Central memory CD8-positive, alpha-beta T cell (primary cell): ENCODE measurements around the gene EP400.
"Not testable (repeated sequence)": the region's sequence is repeated elsewhere in the genome, so short reads cannot be mapped to it uniquely, and the experiment has no call there.

Experiments
- ATAC-seq: fragments of 150-1000 bp; cut with Tn5 transposase; replicated peaks from 2 replicates; pipeline ENCODE4 v1.10.0; 2022; ENCODE audit warnings: mild to moderate bottlenecking, moderate FRiP score, moderate number of reproducible peaks; ENCODE audit not compliant: poor library complexity, severe bottlenecking; ENCODE audit errors: extremely low read depth
- DNase-seq, 2 donors: peaks; one replicate each; pipeline ENCODE4 v3.0.0; 2021; ENCODE audit warnings: low spot score in 2 of 2
- H3K27ac Mint-ChIP-seq: one replicate; pipeline ENCODE4 v1.8.0; 2022; ENCODE audit warnings: low read depth, mild to moderate bottlenecking, moderate library complexity, mixed read lengths
- H3K27me3 Mint-ChIP-seq: one replicate; pipeline ENCODE4 v1.8.0; 2022; ENCODE audit warnings: mixed read lengths
- H3K36me3 Mint-ChIP-seq: one replicate; pipeline ENCODE4 v1.8.0; 2022; ENCODE audit warnings: mild to moderate bottlenecking, moderate library complexity, mixed read lengths; ENCODE audit not compliant: insufficient read depth
- H3K4me1 Mint-ChIP-seq: one replicate; pipeline ENCODE4 v1.8.0; 2022; ENCODE audit warnings: mixed read lengths
- H3K4me3 Mint-ChIP-seq: one replicate; pipeline ENCODE4 v1.8.0; 2022; ENCODE audit warnings: mild to moderate bottlenecking, moderate library complexity, mixed read lengths
- H3K9me3 Mint-ChIP-seq: one replicate; pipeline ENCODE4 v1.8.0; 2022; ENCODE audit warnings: mixed read lengths

EP400 gene

DNA sequence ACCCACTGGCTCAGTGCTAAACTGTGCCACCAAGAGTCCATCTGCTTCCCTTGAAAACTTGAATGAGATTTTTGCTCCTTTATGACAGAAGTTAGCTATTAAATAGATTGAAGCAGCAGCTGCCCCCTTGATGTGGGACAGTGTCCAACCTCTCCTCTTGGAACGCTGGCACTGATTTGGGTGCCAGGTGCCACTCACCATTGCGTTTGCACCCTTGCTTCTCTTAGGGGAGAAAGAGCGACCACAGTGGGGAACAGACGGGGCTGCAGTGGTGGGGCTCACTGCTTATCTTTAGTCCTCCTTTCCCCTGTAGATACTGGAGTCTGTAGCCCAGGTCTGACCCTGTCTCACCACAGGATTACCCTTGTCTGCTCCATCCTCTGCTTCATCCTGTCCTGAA, 9.4 kb downstream of the EP400 start:
- Mint-ChIP-seq H3K36me3 (peaks cover 18% of the 10 kb centered on the region), H3K27me3 (no peaks in the 10 kb centered on the region), H3K9me3 (no peaks in the 10 kb centered on the region), H3K4me1 (peaks cover 63% of the 10 kb centered on the region), H3K27ac (peak overlapping the region; percentile 75), H3K4me3 (no peak overlapping the region)
- ATAC-seq, result no peak
- DNase-seq, result no peak

DNA sequence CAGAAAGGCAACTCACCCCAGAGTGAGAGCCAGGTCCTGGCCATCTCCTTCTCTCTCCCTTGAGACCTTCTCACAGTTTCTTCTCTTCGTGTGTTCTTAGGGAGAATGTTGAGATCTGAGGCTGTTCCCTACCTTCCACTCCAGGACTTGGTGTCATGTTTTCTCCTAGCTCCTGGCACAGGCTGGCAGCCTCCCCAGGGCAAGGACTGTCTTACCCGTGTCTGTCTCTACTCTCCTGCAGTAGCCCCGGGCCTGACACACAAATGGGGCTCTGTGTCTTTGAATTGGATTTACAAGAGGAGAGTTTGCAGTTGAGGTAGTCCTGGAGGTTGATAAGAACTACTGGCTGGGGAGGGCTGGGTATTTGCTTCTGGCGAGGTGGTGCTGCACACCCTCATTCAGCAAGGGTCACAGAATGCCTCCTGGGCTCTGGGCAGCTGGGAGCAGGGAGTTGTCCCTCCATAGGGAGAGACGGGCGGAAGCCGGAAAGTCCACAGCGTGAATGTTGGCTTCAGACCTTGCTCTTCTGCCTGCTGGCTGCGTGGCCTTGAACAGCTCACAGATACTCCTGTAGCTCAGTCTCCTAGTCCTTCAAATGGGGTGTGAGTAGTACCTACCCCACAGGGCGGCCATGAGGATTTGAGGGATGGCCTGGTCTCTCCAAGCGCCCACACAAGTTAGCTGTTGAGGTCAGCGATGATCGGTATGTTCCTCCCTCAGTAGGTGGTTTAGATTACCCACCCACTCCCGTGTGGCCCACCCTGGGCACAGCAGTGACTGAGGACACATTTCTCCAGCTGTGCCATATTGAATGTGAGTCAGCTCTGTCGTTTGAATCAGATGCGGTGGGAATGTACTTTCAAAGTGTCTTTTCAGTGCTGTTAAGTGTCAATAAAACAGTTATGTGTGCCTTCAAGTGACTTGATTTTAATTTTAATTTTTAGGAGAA, 10.2 kb downstream of the EP400 start:
- H3K4me3 Mint-ChIP-seq, result no peak overlapping the region

DNA sequence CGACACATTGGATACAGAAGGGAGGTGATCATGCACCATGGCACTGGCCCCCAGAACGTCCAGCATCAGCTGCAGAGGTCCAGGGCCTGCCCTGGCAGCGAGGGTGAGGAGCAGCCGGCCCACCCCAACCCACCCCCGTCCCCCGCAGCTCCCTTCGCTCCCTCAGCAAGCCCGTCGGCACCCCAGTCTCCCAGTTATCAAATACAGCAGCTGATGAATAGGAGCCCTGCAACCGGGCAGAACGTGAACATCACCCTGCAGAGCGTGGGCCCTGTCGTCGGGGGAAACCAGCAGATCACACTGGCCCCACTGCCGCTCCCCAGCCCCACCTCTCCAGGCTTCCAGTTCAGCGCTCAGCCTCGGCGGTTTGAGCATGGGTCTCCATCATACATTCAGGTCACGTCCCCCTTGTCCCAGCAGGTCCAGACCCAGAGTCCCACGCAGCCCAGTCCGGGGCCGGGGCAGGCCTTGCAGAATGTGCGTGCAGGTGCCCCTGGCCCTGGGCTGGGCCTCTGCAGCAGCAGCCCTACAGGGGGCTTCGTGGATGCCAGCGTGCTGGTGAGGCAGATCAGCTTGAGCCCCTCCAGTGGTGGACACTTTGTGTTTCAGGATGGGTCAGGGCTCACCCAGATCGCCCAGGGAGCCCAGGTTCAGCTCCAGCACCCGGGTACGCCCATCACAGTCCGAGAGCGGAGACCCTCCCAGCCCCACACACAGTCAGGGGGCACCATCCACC, 11.0 kb downstream of the EP400 start:
- ATAC-seq, H3K9me3 Mint-ChIP-seq, DNase-seq, H3K4me3 Mint-ChIP-seq, H3K27me3 Mint-ChIP-seq: not testable (repeated sequence)
- H3K36me3 Mint-ChIP-seq, result peaks cover 22% of the 10 kb centered on the region
- peak overlapping the region; percentile 67 for H3K27ac Mint-ChIP-seq
- H3K4me1 Mint-ChIP-seq, result peaks cover 72% of the 10 kb centered on the region

More for the DNA sequence above, 10.2 kb downstream of the EP400 start:
- H3K4me1 Mint-ChIP-seq, result peaks cover 67% of the 10 kb centered on the region
- no peak for DNase-seq
- ATAC-seq, result no peak
- peak overlapping the region; percentile 75 for H3K27ac Mint-ChIP-seq
- H3K36me3 Mint-ChIP-seq, result peaks cover 18% of the 10 kb centered on the region
- H3K27me3 Mint-ChIP-seq, result no peaks in the 10 kb centered on the region
- no peaks in the 10 kb centered on the region for H3K9me3 Mint-ChIP-seq

DNA sequence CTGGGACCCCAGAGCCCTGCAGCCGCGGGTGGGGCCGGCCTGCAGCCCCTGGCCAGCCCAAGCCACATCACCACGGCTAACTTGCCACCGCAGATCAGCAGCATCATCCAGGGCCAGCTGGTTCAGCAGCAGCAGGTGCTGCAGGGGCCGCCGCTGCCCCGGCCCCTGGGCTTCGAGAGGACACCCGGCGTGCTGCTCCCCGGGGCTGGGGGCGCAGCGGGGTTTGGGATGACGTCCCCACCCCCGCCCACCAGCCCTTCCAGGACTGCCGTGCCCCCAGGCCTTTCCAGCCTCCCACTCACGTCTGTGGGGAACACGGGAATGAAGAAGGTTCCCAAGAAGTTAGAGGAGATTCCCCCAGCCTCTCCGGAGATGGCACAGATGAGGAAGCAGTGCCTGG, 11.6 kb downstream of the EP400 start:
- not testable (repeated sequence) for H3K27ac Mint-ChIP-seq, H3K4me3 Mint-ChIP-seq, ATAC-seq, H3K9me3 Mint-ChIP-seq, H3K27me3 Mint-ChIP-seq, DNase-seq
- peaks cover 67% of the 10 kb centered on the region for H3K4me1 Mint-ChIP-seq
- H3K36me3 Mint-ChIP-seq, result peaks cover 20% of the 10 kb centered on the region

DNA sequence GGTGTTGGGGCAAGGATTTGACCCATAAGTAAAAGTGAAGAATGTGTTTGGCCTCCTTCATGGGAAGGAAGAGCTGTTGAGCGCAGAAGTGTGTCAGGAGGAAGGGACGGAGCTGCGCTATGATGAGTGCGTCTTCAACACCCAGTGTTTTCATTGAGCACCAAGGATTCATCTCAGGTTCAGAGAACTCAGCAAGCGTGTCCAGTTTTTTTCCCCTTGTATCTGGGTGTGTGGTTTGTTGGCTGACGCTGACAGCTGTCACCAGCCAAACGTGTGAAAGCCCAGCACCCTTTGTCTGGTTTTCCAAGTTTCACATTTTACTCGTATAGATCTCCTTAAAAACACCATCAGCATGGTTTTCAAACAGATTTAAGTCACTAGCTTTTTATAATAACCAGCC, 12.3 kb downstream of the EP400 start:
- no peak for DNase-seq
- H3K36me3 Mint-ChIP-seq, result peaks cover 22% of the 10 kb centered on the region
- peaks cover 62% of the 10 kb centered on the region for H3K4me1 Mint-ChIP-seq
- no peaks in the 10 kb centered on the region for H3K9me3 Mint-ChIP-seq
- H3K27me3 Mint-ChIP-seq, result no peaks in the 10 kb centered on the region
- ATAC-seq, result no peak
- no peak overlapping the region for H3K27ac Mint-ChIP-seq
- peak overlapping the region; percentile 10 for H3K4me3 Mint-ChIP-seq

DNA sequence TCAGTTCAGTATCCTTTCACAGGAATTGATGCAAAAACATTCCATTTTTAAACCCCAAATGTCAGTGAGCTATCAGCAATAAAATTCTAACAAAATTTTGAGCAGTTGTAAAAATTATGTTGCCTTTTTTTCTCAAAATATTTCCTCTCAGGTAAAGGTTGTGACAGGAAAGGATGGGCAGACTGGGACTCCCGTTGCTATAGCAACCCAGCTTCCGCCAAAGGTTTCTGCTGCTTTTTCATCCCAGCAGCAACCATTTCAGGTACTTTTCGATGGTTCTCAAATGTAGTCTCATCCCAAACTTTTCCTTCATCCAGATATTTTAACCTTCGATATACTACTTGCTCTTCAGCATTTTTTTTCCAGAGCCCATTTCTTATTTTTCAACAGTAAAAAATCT, 13.6 kb downstream of the EP400 start:
- peaks cover 20% of the 10 kb centered on the region for H3K36me3 Mint-ChIP-seq
- H3K27me3 Mint-ChIP-seq, result no peaks in the 10 kb centered on the region
- no peak overlapping the region for H3K27ac Mint-ChIP-seq
- ATAC-seq, result no peak
- no peaks in the 10 kb centered on the region for H3K9me3 Mint-ChIP-seq
- DNase-seq, result no peak
- H3K4me1 Mint-ChIP-seq, result peaks cover 64% of the 10 kb centered on the region
- H3K4me3 Mint-ChIP-seq, result no peak overlapping the region

DNA sequence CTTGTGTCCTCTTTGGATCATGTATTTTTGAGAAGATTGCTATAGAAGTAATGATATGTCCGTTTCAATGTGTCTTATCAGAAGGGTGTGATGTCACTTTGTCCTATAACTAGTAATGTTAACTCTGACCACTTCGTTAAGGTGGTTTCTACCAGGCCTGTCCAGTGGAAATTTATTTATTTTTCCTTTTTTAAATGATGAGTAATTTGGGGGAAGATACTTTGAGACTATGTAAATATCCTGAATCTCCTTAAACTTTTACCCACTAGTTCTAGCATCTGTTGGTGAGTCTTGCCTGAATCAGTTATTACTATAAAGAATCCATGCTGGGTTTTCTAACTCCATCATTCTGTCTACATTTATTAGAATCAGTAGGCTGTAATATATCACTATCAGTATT, 15.3 kb downstream of the EP400 start:
- Mint-ChIP-seq H3K27ac (no peak overlapping the region), H3K4me3 (no peak overlapping the region), H3K27me3 (no peaks in the 10 kb centered on the region), H3K4me1 (peaks cover 63% of the 10 kb centered on the region), H3K9me3 (no peaks in the 10 kb centered on the region), H3K36me3 (peaks cover 20% of the 10 kb centered on the region)
- no peak for DNase-seq
- no peak for ATAC-seq

DNA sequence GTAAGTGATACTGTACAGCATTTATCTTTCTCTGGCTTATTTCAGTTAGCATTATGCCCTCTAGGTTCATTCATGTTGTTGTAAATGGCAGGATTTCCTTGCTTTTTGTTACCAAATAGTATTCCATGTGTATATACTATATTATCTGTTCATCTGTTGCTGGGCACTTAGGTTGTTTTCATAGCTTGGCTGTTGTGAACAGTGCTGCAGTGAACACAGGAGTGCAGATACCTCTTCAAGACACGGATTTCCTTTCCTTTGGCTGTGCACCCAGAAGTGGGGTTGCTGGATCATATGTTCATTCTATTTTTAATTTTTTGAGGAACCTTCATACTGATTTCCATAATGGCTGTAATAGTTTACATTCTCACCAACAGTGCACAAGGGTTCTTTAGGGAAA, 21.5 kb downstream of the EP400 start:
- DNase-seq (no peak), ATAC-seq (no peak)
- Mint-ChIP-seq H3K9me3 (no peaks in the 10 kb centered on the region), H3K36me3 (peaks cover 14% of the 10 kb centered on the region), H3K4me3 (no peak overlapping the region), H3K27ac (no peak overlapping the region), H3K4me1 (peaks cover 49% of the 10 kb centered on the region), H3K27me3 (no peaks in the 10 kb centered on the region)

DNA sequence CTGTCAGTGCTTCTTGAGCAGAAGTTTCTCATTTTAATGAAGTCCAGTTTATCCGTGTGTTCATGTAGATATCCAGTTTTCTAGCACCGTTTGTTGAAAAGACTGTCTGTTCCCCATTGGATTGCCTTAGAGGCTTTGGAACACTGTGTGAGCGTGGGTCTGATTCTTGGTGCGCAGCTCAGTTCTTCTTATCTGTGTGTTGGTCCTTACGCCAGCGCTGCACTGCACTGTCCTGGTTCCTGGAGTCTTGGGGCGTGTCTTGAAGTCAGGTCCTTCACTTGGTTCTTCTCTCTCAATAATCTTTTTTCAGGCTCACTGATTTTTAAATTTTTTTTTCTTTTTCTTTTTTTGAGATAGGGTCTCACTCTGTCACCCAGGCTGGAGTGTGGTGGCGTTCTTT, 25.5 kb downstream of the EP400 start:
- no peak overlapping the region for H3K27ac Mint-ChIP-seq
- H3K4me3 Mint-ChIP-seq, result no peak overlapping the region
- H3K27me3 Mint-ChIP-seq, result no peaks in the 10 kb centered on the region
- no peaks in the 10 kb centered on the region for H3K9me3 Mint-ChIP-seq
- H3K4me1 Mint-ChIP-seq, result peaks cover 36% of the 10 kb centered on the region
- no peak for DNase-seq
- H3K36me3 Mint-ChIP-seq, result peaks cover 30% of the 10 kb centered on the region
- ATAC-seq, result no peak

DNA sequence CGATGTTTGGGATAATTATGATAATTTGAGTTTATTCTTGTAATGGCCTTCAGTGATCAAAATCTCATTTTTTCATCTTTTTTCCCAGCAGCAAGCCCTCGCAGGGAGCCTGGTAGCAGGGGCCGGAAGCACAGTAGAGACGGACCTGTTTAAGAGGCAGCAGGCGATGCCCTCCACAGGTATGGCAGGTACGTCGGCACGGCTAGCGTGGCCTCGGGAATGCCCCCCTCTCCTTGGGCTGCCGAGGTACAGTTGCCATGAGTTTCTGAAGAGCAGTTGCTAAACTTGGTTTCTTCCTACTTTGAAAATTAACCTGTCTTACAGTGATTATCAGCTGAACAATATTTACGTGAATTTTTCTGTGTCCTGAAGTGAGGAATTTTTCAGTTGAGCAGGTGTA, 29.9 kb downstream of the EP400 start:
- H3K27me3 Mint-ChIP-seq, result no peaks in the 10 kb centered on the region
- H3K36me3 Mint-ChIP-seq, result peaks cover 52% of the 10 kb centered on the region
- H3K4me1 Mint-ChIP-seq, result peaks cover 22% of the 10 kb centered on the region
- no peaks in the 10 kb centered on the region for H3K9me3 Mint-ChIP-seq
- no peak for DNase-seq
- H3K4me3 Mint-ChIP-seq, result no peak overlapping the region
- H3K27ac Mint-ChIP-seq, result no peak overlapping the region
- ATAC-seq, result no peak

DNA sequence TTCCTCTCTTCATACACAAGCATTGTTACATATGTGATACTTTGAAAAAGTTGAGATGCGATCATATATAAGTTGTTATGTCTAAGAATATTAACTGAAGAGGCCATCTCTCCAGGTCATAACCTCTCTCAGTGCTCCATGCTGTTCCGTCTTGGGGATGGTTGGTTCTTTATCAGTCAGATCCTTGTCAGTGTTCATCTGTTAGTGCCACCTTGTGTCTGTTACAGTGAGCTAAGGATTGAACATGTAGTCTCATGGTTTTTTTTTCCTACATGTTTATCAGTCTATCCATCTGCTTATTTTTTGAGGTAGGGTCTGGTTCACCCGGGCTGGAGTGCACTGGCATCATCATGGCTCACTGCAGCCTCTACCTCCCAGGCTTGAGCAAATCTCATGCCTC, 30.5 kb downstream of the EP400 start:
- H3K27me3 Mint-ChIP-seq, result no peaks in the 10 kb centered on the region
- peaks cover 54% of the 10 kb centered on the region for H3K36me3 Mint-ChIP-seq
- H3K9me3 Mint-ChIP-seq, result no peaks in the 10 kb centered on the region
- H3K27ac Mint-ChIP-seq, result no peak overlapping the region
- no peak overlapping the region for H3K4me3 Mint-ChIP-seq
- DNase-seq (no peak), ATAC-seq (no peak)
- peaks cover 21% of the 10 kb centered on the region for H3K4me1 Mint-ChIP-seq

DNA sequence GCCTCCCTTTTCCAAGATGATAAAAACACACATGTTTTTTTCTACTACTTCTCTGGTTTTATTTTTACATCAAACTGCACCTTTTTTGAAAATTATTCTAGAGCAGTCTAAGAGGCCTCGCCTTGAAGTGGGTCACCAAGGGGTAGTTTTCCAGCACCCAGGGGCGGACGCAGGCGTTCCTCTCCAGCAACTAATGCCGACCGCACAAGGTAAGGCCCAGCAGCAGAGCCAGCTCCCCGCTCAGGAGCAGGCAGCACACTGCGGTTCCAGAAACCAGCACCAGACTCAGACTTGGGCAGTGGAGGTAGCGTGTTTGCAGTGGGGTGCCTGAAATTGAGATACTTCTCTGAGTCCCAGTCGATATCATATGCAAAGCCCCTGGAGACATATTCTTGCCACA, 31.6 kb downstream of the EP400 start:
- Mint-ChIP-seq H3K9me3 (no peaks in the 10 kb centered on the region), H3K27ac (peak overlapping the region; percentile 11)

DNA sequence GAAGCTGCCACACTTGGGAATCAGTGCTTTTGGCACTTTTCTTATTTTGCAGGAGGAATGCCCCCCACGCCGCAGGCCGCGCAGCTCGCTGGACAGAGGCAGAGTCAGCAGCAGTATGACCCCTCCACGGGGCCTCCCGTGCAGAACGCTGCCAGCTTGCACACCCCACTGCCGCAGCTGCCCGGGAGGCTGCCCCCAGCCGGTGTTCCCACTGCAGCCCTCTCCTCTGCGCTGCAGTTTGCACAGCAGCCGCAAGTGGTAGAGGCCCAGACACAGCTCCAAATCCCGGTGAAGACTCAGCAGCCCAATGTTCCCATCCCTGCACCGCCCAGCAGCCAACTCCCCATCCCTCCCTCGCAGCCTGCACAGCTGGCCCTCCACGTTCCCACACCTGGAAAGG, 32.3 kb downstream of the EP400 start:
- no peaks in the 10 kb centered on the region for H3K9me3 Mint-ChIP-seq
- no peaks in the 10 kb centered on the region for H3K27me3 Mint-ChIP-seq
- no peak for ATAC-seq
- peaks cover 11% of the 10 kb centered on the region for H3K4me1 Mint-ChIP-seq
- H3K27ac Mint-ChIP-seq, result no peak overlapping the region
- H3K36me3 Mint-ChIP-seq, result peaks cover 59% of the 10 kb centered on the region
- no peak overlapping the region for H3K4me3 Mint-ChIP-seq
- DNase-seq, result no peak

More for the DNA sequence above, 31.6 kb downstream of the EP400 start:
- Mint-ChIP-seq H3K27me3 (no peaks in the 10 kb centered on the region), H3K36me3 (peaks cover 54% of the 10 kb centered on the region), H3K4me3 (no peak overlapping the region), H3K4me1 (peaks cover 11% of the 10 kb centered on the region)
- ATAC-seq (no peak), DNase-seq (no peak)
